Uterus (tissue), 2 donors: Measurements from ENCODE around the gene LPGAT1.

Source experiments
- POLR2A ChIP-seq, 2 donors: fragments of 450-650 bp; IDR thresholded peaks; one replicate each; pipeline ENCODE4 v1.6.1; 2016; ENCODE audit warnings: antibody characterized with exemption in 2 of 2, mild to moderate bottlenecking in 1 of 2, moderate library complexity in 1 of 2
- TF ChIP-seq, protein P1 (sequence below), 4 experiments: fragments of 200-600 bp in 2 of 4; fragments of 450-650 bp in 2 of 4; sonication (generic) in 2 of 4; IDR thresholded peaks; one replicate each; pipeline ENCODE4 v1.5.1; 2016 to 2019; ENCODE audit warnings: antibody characterized with exemption in 4 of 4, mild to moderate bottlenecking in 2 of 4, moderate library complexity in 1 of 4

DNA sequence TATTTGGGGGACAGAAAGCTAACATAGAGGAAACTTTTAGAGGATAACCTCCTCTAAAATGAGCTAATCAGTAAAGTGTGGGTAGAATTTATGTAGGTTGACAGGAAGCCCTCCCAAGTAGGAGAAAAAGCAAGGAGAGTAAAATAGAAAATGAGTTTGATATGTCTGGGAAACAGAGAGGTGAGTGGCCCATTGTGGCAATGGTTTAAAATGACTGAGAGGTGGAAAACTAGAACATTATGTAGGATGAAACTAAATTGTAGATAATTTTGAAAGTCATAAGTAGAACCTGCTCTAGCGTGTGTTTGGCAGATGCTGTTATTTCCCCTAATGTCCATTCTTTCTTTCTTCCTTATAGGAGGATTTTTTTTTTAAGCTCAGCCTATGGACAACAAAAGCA is 8.5 kb upstream of the LPGAT1 start:
- TF ChIP-seq, protein P1, sequence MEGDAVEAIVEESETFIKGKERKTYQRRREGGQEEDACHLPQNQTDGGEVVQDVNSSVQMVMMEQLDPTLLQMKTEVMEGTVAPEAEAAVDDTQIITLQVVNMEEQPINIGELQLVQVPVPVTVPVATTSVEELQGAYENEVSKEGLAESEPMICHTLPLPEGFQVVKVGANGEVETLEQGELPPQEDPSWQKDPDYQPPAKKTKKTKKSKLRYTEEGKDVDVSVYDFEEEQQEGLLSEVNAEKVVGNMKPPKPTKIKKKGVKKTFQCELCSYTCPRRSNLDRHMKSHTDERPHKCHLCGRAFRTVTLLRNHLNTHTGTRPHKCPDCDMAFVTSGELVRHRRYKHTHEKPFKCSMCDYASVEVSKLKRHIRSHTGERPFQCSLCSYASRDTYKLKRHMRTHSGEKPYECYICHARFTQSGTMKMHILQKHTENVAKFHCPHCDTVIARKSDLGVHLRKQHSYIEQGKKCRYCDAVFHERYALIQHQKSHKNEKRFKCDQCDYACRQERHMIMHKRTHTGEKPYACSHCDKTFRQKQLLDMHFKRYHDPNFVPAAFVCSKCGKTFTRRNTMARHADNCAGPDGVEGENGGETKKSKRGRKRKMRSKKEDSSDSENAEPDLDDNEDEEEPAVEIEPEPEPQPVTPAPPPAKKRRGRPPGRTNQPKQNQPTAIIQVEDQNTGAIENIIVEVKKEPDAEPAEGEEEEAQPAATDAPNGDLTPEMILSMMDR (IDR thresholded peaks at IDR 0.05), result no peak
- TF ChIP-seq POLR2A (IDR thresholded peaks at IDR 0.05), result no peak
